Islet precursor cell (in vitro differentiated cells): ENCODE measurements around the gene HNF4A.
A peak's percentile ranks its signal among the peaks of the same experiment; 100 is the strongest.
"Not testable (repeated sequence)": the region's sequence is repeated elsewhere in the genome, so short reads cannot be mapped to it uniquely, and the experiment has no call there.

Experiments used
- DNase-seq: peaks from one replicate; pipeline ENCODE4 v3.0.0-alpha.2; 2018

The HNF4A gene

DNA sequence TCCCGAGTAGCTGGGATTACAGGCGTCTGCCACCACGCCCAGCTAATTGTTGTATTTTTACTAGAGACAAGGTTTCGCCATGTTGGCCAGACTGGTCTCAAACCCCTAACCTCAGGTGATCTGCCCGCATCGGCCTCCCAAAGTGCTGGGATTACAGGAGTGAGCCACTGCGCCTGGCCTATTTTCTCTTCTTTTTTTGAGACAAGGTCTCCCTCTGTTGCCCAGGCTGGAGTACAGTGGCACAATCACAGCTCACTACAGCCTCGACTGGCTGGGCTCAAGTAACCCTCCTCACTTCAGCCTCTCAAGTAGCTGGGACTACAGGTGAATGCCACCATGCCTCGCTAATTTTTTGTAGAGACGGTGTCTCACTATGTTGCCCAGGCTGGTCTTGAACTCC, 9.6 kb upstream of the HNF4A start:
- DNase-seq: not testable (repeated sequence)

DNA sequence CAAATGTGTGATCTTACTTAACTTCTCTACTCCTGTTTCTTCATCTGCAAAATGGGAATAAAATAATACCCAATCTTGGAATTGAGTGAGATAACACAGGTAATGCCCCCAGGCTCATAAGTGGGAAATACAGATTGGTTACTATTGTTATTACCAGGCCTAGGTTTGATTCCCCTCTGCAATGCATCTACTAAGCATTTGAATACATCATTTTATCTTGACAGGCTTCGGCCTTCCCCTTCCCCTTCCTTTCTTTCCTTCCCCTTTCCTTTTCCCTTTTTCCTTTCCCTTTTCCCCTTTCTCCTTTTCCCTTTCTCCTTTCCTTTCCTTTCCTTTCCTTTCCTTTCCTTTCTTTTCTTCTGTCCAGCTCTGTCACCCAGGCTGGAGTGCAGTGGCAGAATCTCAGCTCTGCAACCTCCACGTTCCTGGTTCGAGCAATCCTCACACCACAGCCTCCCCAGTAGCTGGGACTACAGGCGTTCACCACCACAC, 7.3 kb upstream of the HNF4A start:
- no peak for DNase-seq

DNA sequence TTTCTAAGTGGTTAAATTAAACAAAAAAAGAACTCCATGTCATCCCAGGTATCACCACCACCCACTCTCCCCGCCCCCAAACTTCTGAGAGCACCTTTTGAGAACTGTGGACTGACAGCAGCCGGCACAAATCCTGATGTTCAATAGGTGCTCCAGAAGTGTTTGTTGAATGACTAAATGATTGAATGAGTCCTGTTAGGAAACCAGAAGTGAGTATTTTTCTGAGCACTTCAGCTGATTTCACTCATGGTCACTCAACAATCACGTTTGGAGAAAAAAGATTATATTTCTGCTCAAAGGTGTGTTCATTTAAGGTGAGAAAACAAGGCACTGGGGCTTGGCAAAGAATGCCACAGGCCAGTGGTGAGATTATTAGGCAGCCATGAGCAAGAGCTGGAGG, 6.2 kb upstream of the HNF4A start:
- no peak for DNase-seq

DNA sequence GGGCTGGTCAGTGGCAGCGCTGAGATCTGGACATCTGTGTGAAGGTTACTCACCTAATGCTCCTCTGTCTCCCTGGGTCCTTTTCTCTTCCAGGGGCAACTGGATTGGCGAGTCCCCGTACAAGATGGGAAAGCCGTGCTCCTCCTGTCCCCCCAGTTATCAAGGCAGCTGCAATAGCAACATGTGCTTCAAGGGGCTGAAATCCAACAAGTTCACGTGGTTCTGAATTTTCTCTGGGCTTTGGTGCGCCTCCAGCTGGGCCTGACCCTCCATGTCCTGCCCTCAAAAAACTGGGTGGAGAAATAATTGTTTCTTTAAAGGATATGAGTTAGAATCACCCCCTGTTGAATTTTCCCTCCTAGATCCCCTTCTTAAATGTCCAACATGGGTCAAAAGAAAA, 4.9 kb upstream of the HNF4A start:
- DNase-seq: no peak

DNA sequence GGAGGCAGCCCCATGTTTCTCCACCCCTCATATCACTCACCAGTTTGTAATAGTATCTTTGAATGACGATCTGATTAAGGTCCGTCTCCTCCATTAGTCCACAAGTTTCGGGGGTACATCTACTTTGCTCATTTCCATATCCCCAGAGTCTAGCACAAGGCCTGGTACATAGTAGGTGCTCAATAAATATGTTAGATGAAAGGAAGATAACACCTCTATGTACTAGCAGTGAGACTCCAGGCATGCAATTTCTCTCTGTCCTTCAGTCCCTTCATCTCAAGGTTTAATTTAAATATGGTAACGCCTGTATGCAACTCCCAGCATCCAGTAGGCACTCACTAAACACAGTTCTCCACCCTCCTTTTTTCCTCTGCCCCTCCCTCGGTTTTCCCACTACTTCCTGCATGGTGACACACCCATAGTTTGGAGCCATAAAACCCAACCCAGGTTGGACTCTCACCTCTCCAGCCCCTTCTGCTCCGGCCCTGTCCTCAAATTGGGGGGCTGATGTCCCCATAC, 461 bp upstream of the HNF4A start:
- DNase-seq: no peak

DNA sequence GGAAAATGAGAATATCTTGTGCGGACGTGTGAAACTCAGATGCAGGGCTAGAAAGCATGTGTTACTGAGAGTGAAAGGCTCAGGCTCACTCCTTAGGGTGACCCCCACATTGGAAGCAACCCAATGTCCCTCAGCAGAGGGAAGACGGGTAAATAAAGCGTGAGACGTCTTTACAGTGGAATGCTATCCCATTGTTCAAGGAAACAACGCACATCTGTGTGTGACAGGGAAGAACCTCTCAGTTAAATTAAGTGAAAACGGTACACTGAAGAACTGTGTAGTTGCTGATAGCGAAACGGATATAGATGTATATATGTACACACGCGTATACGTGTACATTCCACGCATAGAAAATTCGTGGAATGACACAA, 839 bp downstream of the HNF4A start:
- DNase-seq: no peak

DNA sequence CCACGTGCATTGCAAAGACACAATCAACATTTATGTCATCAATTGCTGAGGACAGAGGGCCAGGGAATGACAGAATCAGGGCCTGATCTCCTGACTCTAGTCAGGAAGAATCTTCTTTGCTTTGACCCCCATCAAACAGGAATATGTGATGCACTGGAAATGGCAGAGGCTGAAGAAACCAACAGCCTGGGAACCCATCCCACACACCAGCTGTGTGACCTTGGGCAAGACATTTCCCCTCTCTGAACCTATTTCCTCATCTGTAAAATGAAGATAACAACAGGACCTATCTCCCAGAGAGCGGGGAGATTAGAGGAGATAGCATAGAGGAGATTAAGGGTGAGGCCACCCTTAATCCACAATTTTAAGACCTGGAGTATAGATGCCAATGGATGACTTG, 1.5 kb downstream of the HNF4A start:
- DNase-seq: no peak

DNA sequence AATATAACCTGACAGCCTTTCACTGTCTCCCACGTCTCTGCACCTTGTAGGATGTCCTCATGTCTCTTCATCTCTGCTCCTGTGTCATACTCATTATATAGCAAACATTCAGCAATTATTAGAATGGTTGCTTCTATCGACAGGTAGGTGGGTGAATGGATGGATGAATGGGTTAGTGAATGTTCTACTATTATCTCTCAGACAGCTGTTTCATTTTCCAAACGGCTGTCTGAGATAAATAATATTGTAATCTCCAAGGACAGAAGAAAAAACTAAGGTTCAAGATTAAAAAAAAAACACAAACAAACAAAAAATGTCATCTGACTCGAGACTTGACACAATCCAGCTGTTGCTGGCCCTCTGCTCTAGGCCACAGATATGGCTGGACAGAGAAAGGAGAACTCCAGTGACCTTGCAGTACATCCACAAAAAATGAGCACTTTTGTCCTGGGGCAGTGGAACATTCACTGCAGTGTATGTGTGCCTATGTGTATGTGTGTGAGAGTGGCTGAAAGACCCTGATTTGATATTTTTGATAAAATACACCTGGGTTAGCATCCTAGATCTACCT, 2.1 kb downstream of the HNF4A start:
- no peak for DNase-seq

DNA sequence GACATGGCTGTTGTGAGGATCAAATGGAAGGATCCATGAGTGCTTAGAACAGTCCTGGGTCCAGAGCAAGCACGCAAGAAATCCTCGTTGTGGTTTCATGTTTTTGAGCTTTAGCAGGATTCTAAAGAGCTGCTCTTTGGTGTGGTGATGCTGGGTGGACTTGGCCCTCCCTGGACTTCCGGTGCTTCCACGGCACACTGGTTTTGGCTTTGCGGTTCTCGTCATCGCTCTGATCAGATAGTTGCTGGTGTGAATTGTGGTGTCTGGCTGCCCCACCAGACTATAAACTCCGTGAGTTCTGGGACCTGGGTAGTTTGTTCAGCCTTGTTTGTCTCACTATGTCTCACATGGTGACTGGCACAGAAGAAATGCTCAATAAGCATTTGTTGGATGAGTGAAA, 3.3 kb downstream of the HNF4A start:
- DNase-seq: no peak

DNA sequence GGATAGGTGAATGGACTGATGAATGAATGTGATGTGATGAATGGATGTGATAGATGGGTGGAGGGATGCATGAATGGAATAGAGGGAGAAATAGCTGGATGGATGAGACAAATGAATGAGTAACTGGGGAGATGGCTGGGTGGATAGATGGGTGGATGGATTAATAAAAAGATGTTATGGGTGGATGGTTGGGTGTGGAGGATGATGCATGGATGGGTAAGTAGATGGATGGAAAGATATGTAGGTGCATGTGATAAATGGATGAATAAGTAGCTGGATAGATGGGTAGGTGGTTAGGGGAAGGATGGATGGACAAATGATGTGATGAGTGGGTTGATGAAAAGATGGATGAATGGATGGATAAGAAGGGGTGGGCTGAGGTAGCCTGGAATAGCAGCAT, 4.7 kb downstream of the HNF4A start:
- no peak for DNase-seq

DNA sequence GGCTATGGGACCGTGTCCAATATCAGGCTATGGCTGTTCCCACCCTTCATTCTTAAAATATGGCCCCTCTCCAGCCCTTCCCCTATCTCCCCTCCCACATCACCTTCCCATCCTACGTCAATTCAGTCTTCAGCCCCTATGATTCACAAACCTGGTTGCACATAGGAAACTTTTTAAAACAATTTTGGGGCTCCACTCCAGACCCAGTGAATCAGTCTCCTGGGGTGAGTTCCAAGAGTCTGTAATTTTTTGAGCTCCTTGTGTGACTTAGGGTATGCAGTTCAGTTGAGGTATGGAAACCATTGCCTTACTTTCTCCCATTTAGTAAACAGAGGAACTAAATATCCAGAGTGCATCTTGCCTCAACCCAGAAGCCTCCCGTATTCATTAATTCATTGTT, 5.5 kb downstream of the HNF4A start:
- DNase-seq: no peak

DNA sequence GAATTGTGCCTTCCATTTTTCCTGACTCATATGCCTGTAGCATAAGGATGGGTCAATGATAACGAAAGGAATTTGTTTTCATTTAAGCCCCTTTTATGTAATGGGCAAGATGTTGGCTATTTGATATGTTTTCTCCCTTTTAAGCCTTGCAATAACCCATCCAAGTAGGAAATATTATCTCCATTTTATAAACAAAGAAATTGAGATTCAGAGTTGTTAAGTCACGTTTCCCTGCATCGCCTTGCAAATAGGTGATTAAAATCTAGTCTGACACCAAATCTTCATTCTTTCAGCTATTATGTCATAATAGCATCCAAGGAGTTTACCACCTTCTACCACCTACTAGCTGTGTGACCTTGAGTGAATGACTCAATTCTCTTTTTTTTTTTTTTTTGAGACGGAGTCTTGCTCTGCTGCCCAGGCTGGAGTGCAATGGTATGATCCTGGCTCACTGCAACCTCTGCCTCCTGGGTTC, 7.0 kb downstream of the HNF4A start:
- DNase-seq: no peak

DNA sequence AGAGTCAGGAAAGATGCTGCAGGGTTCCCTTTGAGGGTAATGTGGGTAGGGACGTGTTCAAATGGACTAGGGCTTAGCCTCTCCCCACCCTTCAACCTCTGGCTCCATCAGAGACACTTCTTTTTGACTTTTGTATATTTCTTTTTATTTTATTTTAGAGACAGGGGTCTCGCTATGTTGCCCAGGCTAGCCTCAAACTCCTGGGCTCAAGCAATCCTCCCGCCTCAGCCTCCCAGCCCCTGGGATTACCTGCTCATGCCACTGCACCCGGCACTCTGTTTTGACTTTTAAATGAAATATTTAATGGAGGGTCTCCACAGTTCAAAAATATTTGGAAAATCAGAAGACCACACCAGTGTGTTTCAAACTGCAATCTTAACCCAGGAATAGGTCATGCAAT, 8.6 kb downstream of the HNF4A start:
- no peak for DNase-seq

DNA sequence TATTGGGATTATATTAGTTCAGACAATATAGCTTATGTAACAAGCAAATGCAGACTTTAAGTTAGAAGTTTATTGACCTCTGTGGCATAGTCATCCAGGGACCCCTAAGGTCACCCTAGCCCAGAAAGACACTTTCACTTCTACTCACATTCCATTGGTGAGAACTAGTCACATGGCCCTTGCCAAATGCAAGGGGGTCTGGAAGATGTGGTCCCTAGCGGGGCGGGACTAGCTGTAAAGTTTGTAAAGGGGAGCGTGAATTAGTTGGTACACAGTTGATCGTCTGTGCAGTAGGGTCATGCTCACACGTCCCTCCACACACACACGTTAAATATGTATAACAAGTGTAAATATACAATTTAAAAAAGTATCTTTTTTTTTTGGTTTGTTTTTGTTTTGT, 9.3 kb downstream of the HNF4A start:
- DNase-seq: no peak

DNA sequence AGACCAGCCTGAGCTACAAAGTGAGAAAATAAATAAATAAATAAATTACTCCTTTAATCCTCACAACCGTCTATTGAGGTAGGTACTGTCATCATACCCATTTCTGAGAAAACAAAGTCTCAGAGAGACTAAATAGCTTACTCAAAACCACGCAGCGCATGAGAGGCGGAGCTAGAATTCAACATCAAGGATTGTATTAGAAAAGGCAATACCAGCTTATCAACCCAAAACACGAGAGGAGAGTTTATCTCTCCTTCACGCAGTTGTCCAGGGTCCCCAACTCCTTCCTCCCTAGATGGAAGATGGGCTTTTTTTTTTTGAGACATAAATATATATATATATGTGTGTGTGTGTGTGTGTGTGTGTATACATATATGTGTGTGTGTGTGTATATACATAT, 12.2 kb downstream of the HNF4A start:
- DNase-seq: no peak

DNA sequence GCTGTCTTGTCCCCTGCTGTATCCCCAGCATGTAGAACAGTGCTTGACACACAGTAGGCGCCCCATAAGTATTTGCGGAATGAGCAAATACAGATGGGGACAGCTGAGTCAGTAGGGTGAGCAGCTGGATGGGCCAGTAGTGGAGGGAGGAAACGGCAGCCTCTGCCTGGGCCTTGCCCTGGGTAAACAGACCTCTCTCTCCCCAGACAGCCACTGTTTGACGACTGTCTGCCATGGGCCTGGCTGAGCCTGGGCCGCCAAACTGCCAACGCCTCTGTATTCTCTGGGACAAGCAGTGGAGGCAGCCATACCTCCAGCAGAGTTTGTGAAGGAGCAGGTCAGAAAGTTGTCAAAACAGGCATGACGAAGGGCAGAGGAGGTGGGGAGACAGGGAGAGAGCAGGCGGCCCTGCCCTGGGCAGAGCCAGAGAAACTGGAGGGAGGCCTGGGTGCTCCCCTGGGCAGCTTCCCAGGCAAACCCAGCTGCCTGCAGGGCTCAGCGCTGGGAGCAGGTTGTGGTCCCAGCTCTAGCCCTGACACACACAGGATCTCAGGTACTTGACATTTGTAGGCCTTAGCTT, 15.2 kb downstream of the HNF4A start:
- DNase-seq: peak; percentile 68

DNA sequence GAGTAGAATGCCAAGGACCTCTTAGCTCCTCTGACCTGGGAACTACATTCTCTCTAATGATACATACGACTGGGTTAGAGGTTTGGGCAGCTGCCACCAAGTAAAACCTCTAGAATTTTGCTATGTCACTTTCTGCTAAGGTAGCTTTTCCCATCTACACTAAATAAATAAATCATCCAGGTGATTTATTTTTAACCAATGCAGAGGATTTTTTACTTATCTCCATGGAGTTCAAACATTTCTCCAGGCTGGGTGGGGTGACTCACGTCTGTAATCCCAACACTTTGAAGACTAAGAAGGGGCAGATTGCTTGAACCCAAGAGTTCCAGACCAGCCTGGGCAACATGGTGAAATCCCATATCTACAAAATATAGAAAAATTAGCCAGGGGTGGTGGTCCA, 27.1 kb downstream of the HNF4A start:
- no peak for DNase-seq

DNA sequence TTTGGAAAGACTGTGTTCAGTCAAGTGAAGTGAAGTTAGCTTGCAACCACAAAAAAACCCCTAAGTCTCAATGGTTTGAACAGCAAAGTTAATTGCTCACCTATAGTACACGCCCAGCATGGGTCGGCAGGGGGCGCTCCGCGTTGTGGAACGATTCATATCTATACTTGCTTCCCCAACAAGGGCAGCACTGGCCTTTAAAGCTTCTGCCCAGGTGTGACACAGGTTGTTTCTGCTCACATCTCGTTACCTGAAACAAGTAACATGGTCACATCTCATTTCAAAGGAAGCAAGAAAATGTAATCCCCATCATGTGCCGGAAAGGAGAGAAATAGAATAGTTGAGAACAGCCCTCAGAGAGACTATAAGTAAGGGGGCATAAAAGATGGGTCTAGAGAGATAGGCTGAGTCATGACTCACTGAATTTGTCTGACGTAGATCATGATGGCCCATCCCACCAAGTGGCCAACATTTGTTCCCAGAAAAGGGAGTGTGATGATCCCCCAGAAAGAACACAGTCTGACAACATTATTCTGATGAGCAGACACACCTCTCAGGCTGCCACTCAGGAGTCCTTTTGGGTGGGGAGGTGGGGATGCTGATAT, 29.0 kb downstream of the HNF4A start:
- peak; percentile 84 for DNase-seq

DNA sequence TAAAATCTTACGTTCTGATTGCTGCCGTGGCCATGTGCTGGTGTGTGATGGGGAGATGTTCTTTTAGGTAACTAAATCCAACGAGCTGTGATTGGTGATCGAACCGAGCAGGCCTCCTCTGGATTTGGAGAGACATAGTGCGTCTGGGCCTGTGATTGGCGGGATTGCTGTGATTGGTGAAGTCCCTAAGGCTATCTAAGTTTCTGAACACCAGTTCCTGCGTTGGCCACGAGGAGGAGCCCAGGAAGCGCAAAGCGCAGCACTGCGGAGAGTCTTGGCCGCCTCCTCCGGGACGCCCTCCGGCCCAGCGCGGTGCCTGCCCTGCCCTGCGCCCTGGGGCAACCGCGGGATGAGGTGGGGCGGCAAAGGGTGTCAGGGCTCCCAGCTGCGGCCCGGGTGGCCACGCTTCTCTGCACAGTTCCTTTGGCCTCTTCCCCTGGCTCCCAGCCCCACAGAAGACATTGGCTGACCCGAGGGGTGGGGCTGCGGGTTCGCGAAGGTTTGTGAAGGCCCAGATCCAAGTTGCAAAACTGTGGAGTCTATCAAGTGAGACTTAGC, 33.0 kb downstream of the HNF4A start:
- DNase-seq: peak; percentile 94

DNA sequence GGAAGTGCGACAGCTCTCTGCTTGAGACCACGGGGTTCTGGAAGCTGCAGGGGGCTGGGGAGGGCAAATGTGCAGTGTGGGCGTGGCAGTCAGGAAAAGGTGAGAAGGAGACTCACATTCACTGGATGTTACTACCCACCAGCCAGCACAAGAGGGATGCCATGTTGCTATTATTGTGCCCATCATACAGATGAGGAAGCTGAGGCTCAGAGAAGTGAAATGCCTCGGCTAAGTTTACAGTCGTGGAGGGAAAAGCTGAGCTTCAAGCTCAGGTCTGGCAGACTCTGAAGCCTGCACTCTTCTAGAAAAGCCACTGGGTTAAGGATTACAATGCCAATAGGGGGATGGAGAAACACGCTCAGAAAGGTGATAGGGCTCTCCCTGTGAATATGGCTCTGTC, 34.4 kb downstream of the HNF4A start:
- no peak for DNase-seq

DNA sequence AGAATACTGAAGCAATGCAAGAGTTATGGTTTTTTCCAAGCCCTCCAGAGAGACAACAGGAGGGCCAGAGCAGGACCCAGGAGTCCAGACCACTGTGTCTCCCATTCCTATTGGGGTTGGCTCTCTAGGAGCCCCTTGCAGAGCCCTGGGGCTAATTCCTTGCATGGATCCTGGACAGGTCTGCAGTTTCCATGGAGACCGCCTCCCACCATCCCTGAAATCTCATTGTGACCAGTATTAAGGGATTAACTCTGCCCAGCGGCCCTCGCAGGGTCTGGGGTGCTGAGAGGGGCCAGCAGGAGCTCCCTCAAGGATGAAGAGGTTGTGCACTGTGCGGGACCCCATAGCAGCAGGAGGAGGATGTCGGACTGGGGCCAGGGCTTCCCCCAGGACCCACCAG, 34.8 kb downstream of the HNF4A start:
- no peak for DNase-seq

DNA sequence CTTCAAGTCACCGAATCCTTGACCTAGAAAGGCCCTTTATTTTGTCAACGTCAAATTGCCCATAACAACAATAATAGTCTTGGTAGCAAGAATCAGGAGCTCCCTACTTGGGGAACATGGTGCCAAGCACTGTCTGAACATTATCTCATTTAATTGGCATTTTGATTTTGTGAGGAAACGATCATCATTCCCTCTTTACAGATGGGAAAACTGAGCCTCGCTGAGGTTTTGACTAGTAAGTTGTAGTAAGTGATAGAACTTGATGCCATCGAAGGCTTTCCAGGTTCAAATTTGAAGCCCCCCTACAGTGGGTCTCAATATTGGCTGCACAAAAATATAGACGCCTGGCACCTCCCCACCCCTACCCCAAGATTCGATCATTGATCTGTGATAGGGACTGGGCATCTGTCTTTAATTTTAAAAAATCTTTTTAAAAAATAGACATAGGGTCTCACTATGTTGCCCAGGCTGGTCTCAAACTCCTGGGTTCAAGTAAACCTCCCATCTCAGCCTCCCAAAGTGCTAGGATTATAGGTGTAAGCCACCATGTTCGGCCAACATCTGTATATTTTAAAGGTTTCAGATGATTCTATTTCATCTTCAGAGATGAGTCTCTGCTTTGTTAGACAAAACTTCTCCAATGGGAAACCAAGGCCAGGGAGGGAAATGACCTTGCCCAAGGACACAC, 36.7 kb downstream of the HNF4A start:
- DNase-seq: no peak

DNA sequence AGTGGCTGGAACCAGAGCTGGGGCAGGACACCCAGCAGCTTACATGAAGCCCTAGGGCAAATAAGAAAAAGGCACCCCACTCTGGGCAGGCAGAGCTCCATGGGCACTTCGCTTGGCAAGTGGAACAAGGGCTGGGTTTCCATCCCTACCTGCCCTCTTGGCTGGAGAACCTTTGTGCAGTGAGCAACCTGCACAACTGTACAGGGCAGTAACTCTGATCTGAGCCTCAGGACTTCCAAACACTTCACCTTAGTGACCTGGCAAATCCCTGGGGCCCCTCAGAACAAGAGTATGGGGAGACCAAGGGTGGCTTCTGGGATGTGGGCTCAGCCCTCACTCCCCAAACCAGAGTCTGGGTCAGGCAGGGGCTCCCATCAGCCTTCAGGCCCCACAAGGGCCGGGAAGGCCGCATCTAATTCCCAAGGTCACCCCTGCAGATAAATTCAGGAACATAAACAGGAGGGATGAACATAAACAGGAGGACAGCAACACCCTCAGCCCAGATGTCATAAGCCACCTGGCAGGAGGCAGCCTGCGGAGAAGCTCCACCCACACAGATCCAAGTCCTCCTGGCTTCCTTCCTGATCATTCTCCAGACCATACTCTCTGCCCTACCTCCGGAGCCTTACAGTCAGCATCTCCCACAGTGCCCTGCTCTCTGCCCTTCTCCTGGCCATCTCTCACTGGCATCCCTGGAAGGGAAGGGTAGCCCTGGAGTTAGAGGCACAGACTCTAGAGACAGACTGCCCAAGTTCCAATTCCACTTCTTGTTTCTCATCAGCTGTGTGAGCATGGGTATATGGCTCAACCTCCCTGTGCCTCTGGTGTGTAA, 37.5 kb downstream of the HNF4A start:
- no peak for DNase-seq
